ENCODE data around the gene CCL11.

Gene CCL11

GRCh38 chr17:34285286-34285792 is at the start of gene CCL11:
CCL11 (plus strand) TSS chr17:34285742; CDS start chr17:34285809, 67 bp downstream.
- DNase-seq, result no peak

GRCh38 chr17:34236281-34236892 is 49.2 kb upstream of the CCL11 start:
- no peak for DNase-seq

GRCh38 chr17:34237458-34237857 is 48.1 kb upstream of the CCL11 start:
- DNase-seq, result no peak

GRCh38 chr17:34241062-34241461 is 44.5 kb upstream of the CCL11 start:
- DNase-seq, result peak; percentile 82

GRCh38 chr17:34242587-34243363 is 42.8 kb upstream of the CCL11 start:
- no peak for DNase-seq

- DNase-seq, result no peak
Observed at GRCh38 chr17:34243364-34244320, 41.9 kb upstream of the CCL11 start.

- no peak for DNase-seq
Observed at GRCh38 chr17:34245351-34245905, 40.1 kb upstream of the CCL11 start.

GRCh38 chr17:34246446-34246845 is 39.1 kb upstream of the CCL11 start:
- DNase-seq, result no peak

GRCh38 chr17:34246881-34247280 is 38.7 kb upstream of the CCL11 start:
- DNase-seq, result no peak

- no peak for DNase-seq
Observed at GRCh38 chr17:34248511-34249024, 37.0 kb upstream of the CCL11 start.

- no peak for DNase-seq
Observed at GRCh38 chr17:34249061-34249460, 36.5 kb upstream of the CCL11 start.

GRCh38 chr17:34249478-34249877 is 36.1 kb upstream of the CCL11 start:
- no peak for DNase-seq

GRCh38 chr17:34251186-34251585 is 34.4 kb upstream of the CCL11 start:
- DNase-seq, result no peak

GRCh38 chr17:34252095-34252443 is 33.5 kb upstream of the CCL11 start:
- DNase-seq, result no peak

GRCh38 chr17:34252444-34253138 is 33.0 kb upstream of the CCL11 start:
- DNase-seq, result peak; percentile 90

- DNase-seq, result no peak
Observed at GRCh38 chr17:34253139-34253525, 32.4 kb upstream of the CCL11 start.

- DNase-seq, result no peak
Observed at GRCh38 chr17:34254146-34254545, 31.4 kb upstream of the CCL11 start.

GRCh38 chr17:34254651-34255380 is 30.7 kb upstream of the CCL11 start, which contains the start of gene CCL2:
CCL2 (plus strand) TSS chr17:34255285; CDS start chr17:34255350, 65 bp downstream.
- DNase-seq, result peak; percentile 82

GRCh38 chr17:34255381-34255732 is 30.2 kb upstream of the CCL11 start:
- no peak for DNase-seq

- no peak for DNase-seq
Observed at GRCh38 chr17:34255841-34256240, 29.7 kb upstream of the CCL11 start.

GRCh38 chr17:34257299-34257985 is 28.1 kb upstream of the CCL11 start:
- DNase-seq, result no peak

All from right forelimb (tissue), 1 donor.